Suprapubic skin (tissue), 4 donors: ENCODE results near the gene BCAT1.

Source experiments
- CTCF ChIP-seq, 2 donors: fragments of 200-600 bp in 1 of 2; fragments of 450-650 bp in 1 of 2; sonication (generic) in 1 of 2; IDR thresholded peaks; one replicate each; pipeline ENCODE4 v1.5.1; 2016 to 2019; ENCODE audit warnings: antibody characterized with exemption in 2 of 2, mild to moderate bottlenecking in 1 of 2, moderate library complexity in 1 of 2
- POLR2A ChIP-seq, 2 donors: fragments of 450-650 bp; IDR thresholded peaks; one replicate each; pipeline ENCODE4 v1.6.1; 2017; ENCODE audit warnings: antibody characterized with exemption in 2 of 2, mild to moderate bottlenecking in 2 of 2, moderate library complexity in 2 of 2
- POLR2AphosphoS5 ChIP-seq, 3 donors: sonication (generic); formaldehyde crosslinking; IDR thresholded peaks; one replicate each; pipeline ENCODE4 v1.6.1; 2017; ENCODE audit warnings: antibody characterized with exemption in 3 of 3

- no peak for TF ChIP-seq POLR2A (IDR thresholded peaks at IDR 0.05)
- TF ChIP-seq CTCF (IDR thresholded peaks at IDR 0.05), result no peak
- TF ChIP-seq POLR2AphosphoS5 (IDR thresholded peaks at IDR 0.05), result no peak
Measured at GRCh38 chr12:24944601-24944975, 4.3 kb downstream of the BCAT1 start.
